Measurements from ENCODE around the gene ATG13.

DNA sequence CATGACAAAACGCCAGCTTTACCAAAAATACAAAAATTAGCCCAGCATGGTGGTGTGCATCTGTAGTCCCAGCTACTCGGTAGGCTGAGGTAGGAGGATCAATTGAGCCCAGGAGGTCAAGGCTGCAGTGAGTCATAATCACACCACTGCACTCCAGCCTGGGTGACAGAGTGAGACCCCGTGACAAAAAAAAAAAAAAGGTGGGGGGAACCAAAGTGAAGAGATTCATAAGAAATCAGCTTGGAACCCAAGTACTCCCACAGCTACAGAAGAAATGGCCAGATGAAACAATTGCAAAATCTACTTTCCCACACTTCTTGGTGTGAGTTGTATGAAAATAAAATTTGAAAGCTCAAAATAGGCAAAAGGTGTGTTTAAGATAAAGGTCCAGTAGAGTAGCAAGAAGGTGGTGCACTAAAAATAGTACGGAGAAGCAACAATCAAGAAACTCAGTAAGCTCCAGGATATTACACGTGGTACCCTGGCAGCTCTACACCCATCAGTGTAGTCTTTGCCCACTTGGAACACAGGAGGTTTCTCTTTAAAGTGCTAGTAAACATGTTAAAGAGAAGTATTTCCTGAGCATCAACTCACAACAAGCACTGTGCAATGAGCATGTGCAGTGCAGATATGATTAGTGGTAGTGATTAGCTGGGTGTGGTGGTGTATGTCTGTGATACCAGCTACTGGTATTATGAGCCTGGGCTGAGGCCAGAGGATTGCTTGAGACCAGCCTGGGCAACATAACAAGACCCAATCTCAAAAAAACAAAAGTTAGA is 5.6 kb upstream of the ATG13 start:
- TF ChIP-seq, protein P1, sequence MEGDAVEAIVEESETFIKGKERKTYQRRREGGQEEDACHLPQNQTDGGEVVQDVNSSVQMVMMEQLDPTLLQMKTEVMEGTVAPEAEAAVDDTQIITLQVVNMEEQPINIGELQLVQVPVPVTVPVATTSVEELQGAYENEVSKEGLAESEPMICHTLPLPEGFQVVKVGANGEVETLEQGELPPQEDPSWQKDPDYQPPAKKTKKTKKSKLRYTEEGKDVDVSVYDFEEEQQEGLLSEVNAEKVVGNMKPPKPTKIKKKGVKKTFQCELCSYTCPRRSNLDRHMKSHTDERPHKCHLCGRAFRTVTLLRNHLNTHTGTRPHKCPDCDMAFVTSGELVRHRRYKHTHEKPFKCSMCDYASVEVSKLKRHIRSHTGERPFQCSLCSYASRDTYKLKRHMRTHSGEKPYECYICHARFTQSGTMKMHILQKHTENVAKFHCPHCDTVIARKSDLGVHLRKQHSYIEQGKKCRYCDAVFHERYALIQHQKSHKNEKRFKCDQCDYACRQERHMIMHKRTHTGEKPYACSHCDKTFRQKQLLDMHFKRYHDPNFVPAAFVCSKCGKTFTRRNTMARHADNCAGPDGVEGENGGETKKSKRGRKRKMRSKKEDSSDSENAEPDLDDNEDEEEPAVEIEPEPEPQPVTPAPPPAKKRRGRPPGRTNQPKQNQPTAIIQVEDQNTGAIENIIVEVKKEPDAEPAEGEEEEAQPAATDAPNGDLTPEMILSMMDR (IDR thresholded peaks at IDR 0.05; ENCODE audit: low read depth, low read length, poor library complexity, severe bottlenecking) = no peak
- no peak for TF ChIP-seq EZH2phosphoT487 (IDR thresholded peaks at IDR 0.05; ENCODE audit: borderline replicate concordance, low read length)
